GM23338 (cell line): Measurements from ENCODE around the gene SSTR3. TPM values are rescaled to one million over a fixed set of nuclear protein-coding genes. Genes with fewer than 3 reads are reported as not detected.

Source experiments
- ATAC-seq: fragments of 200-7000 bp; cut with Tn5 transposase; 3 replicates; pipeline ENCODE4 v1.9.1; 2020
- DNase-seq: peaks from one replicate; pipeline ENCODE4 v3.0.0-alpha.2; 2015; ENCODE audit warnings: low spot score
- H2AFZ ChIP-seq: fragments of 200-600 bp; sonication (generic); 2 replicates; pipeline ENCODE4 v1.8.0; 2016; ENCODE audit warnings: antibody characterized with exemption, mild to moderate bottlenecking, moderate library complexity
- H3F3A ChIP-seq: fragments of 200-600 bp; sonication (generic); replicated peaks from 2 replicates; pipeline ENCODE4 v1.8.0; 2017; ENCODE audit warnings: antibody characterized with exemption, mixed run types, low read depth
- H3K27ac ChIP-seq: fragments of 200-600 bp; sonication (generic); 2 replicates; pipeline ENCODE4 v1.6.1; 2016; ENCODE audit warnings: low read depth
- H3K27me3 ChIP-seq: fragments of 200-600 bp; sonication (generic); 2 replicates; pipeline ENCODE4 v1.8.0; 2016; ENCODE audit warnings: mild to moderate bottlenecking, mixed run types, moderate library complexity; ENCODE audit not compliant: insufficient read depth
- H3K36me3 ChIP-seq: fragments of 200-600 bp; sonication (generic); 2 replicates; pipeline ENCODE4 v1.8.0; 2016; ENCODE audit warnings: mild to moderate bottlenecking; ENCODE audit not compliant: insufficient read depth
- H3K4me1 ChIP-seq: fragments of 200-600 bp; sonication (generic); 2 replicates; pipeline ENCODE4 v1.8.0; 2016; ENCODE audit warnings: mild to moderate bottlenecking, moderate library complexity; ENCODE audit not compliant: insufficient read depth
- H3K4me2 ChIP-seq: fragments of 200-600 bp; sonication (generic); 2 replicates; pipeline ENCODE4 v1.7.1; 2017; ENCODE audit warnings: mixed run types
- H3K4me3 ChIP-seq: fragments of 200-600 bp; sonication (generic); 2 replicates; pipeline ENCODE4 v1.6.1; 2016; ENCODE audit warnings: mixed run types
- H3K79me2 ChIP-seq: fragments of 200-600 bp; sonication (generic); replicated peaks from 2 replicates; pipeline ENCODE4 v1.8.0; 2017; ENCODE audit warnings: mild to moderate bottlenecking; ENCODE audit not compliant: insufficient read depth
- H3K9me2 ChIP-seq: fragments of 200-600 bp; sonication (generic); 2 replicates; pipeline ENCODE4 v1.8.0; 2017; ENCODE audit not compliant: insufficient read depth
- H4K20me1 ChIP-seq: fragments of 200-600 bp; sonication (generic); replicated peaks from 2 replicates; pipeline ENCODE4 v1.8.0; 2017; ENCODE audit warnings: mild to moderate bottlenecking; ENCODE audit not compliant: insufficient read depth
- H3K27ac Mint-ChIP-seq: 2 replicates; pipeline ENCODE4 v1.8.0; 2020; ENCODE audit warnings: inconsistent platforms, mild to moderate bottlenecking, moderate library complexity, mixed read lengths
- H3K27me3 Mint-ChIP-seq: 3 replicates; pipeline ENCODE4 v1.8.0; 2022; ENCODE audit warnings: low read depth, mild to moderate bottlenecking, moderate library complexity, mixed read lengths, inconsistent platforms; ENCODE audit not compliant: insufficient read depth, poor library complexity
- H3K36me3 Mint-ChIP-seq: 3 replicates; pipeline ENCODE4 v1.8.0; 2021; ENCODE audit warnings: low read depth, mild to moderate bottlenecking, inconsistent platforms, moderate library complexity, mixed read lengths
- H3K4me1 Mint-ChIP-seq: 3 replicates; pipeline ENCODE4 v1.8.0; 2020; ENCODE audit warnings: mild to moderate bottlenecking, inconsistent platforms, mixed read lengths
- H3K4me3 Mint-ChIP-seq: 3 replicates; pipeline ENCODE4 v1.8.0; 2021; ENCODE audit warnings: moderate library complexity, mild to moderate bottlenecking, inconsistent platforms, mixed read lengths
- H3K9me3 Mint-ChIP-seq: 3 replicates; pipeline ENCODE4 v1.8.0; 2020; ENCODE audit warnings: moderate library complexity, mild to moderate bottlenecking, inconsistent platforms, mixed read lengths
- EZH2phosphoT487 ChIP-seq: fragments of 200-600 bp; sonication (generic); IDR thresholded peaks from one replicate; pipeline ENCODE4 v1.8.1; 2018; ENCODE audit warnings: antibody characterized with exemption; ENCODE audit not compliant: unreplicated experiment
- NANOG ChIP-seq: IDR thresholded peaks from 2 replicates; pipeline ENCODE4 v1.6.1; 2016; ENCODE audit warnings: antibody characterized with exemption, borderline replicate concordance
- STAT1 ChIP-seq: IDR thresholded peaks from one replicate; pipeline ENCODE4 v1.6.1; 2016; ENCODE audit warnings: antibody characterized with exemption; ENCODE audit not compliant: unreplicated experiment
- polyA plus RNA-seq: library from polyadenylated mRNA; unstranded; fragments of >200 nt; fragmentation: Nextera tagmentation; extraction: Ambion mirVana; gene quantifications from 2 replicates; pipeline ENCODE4 v1.2.1, GENCODE V29; 2016
- total RNA-seq: library from RNA; depleted of rRNA; stranded (reverse); fragments of >200 nt; shearing (Covaris generic); gene quantifications from 2 replicates; pipeline ENCODE4 v1.2.3, GENCODE V29; 2014
- TF ChIP-seq, protein P1 (sequence below), 2 experiments: fragments of 200-600 bp in 1 of 2; sonication (generic) in 1 of 2; conservative IDR thresholded peaks; 2 replicates each; pipeline versions ENCODE4 v1.5.1 to v1.6.1; 2016 to 2017; ENCODE audit warnings: antibody characterized with exemption in 2 of 2, low read depth in 2 of 2, mild to moderate bottlenecking in 2 of 2, moderate library complexity in 1 of 2
- TF ChIP-seq, protein P2 (sequence below): IDR thresholded peaks from 2 replicates; pipeline ENCODE4 v1.6.1; 2016; ENCODE audit warnings: antibody characterized with exemption
- TF ChIP-seq, protein P3 (sequence below): IDR thresholded peaks from one replicate; pipeline ENCODE4 v1.6.1; 2018; ENCODE audit warnings: antibody characterized with exemption; ENCODE audit not compliant: unreplicated experiment

SSTR3 gene
- total and polyA plus RNA-seq, 2 experiments from 2014 or later = 0.66 TPM; not detected in 1

DNA sequence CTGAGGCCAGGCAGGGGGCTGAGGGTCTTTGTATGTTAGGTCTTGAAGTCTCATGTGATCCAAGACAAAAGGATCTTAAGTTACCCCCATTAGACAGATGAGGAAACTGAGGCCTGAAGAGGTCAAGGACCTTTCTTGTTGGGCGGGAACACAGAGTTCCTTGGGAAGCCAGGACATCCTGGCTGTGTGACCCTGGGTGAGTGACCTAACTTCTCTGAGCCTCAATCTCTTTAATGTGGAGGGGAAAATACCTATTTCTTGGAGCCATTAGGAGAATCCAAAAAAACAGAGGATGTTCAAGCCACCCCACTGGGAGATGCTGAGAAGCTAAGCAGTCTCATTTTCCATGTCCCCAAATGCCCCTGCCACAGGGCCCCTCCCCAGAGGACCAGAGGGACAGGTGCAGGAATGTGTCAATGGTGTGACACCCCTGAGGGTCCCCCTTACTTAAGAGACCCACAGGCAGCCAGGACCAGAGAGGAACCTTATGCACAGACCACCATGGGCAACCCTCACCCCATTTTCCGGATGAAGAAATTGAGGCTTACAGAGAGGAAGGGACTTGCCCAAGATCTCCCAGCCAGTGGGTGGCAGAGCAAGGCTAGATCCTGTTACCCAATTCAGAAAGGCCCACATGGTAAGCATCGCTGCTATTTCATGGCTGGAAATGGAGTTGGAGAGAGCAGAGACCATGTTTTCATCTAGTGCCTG is 23.8 kb upstream of the SSTR3 start:
- ATAC-seq = no peak
- H3K36me3 ChIP-seq = no peaks in the 10 kb centered on the region
- no peaks in the 10 kb centered on the region for H3F3A ChIP-seq
- H4K20me1 ChIP-seq = no peaks in the 10 kb centered on the region
- H3K9me2 ChIP-seq = no peaks in the 10 kb centered on the region
- Mint-ChIP-seq H3K36me3 (no peaks in the 10 kb centered on the region), H3K9me3 (no peaks in the 10 kb centered on the region), H3K4me3 (no peak overlapping the region), H3K27me3 (peaks cover 20% of the 10 kb centered on the region), H3K27ac (no peak overlapping the region), H3K4me1 (peaks cover 12% of the 10 kb centered on the region)
- DNase-seq = no peak
- no peaks in the 10 kb centered on the region for H3K4me1 ChIP-seq
- no peak for TF ChIP-seq NANOG
- TF ChIP-seq EZH2phosphoT487 = no peak
- TF ChIP-seq, protein P1, sequence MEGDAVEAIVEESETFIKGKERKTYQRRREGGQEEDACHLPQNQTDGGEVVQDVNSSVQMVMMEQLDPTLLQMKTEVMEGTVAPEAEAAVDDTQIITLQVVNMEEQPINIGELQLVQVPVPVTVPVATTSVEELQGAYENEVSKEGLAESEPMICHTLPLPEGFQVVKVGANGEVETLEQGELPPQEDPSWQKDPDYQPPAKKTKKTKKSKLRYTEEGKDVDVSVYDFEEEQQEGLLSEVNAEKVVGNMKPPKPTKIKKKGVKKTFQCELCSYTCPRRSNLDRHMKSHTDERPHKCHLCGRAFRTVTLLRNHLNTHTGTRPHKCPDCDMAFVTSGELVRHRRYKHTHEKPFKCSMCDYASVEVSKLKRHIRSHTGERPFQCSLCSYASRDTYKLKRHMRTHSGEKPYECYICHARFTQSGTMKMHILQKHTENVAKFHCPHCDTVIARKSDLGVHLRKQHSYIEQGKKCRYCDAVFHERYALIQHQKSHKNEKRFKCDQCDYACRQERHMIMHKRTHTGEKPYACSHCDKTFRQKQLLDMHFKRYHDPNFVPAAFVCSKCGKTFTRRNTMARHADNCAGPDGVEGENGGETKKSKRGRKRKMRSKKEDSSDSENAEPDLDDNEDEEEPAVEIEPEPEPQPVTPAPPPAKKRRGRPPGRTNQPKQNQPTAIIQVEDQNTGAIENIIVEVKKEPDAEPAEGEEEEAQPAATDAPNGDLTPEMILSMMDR (conservative IDR thresholded peaks at IDR 0.05; ENCODE audit: low read depth in 2 of 2) = no peak
- no peak for TF ChIP-seq STAT1
- TF ChIP-seq, protein P2, sequence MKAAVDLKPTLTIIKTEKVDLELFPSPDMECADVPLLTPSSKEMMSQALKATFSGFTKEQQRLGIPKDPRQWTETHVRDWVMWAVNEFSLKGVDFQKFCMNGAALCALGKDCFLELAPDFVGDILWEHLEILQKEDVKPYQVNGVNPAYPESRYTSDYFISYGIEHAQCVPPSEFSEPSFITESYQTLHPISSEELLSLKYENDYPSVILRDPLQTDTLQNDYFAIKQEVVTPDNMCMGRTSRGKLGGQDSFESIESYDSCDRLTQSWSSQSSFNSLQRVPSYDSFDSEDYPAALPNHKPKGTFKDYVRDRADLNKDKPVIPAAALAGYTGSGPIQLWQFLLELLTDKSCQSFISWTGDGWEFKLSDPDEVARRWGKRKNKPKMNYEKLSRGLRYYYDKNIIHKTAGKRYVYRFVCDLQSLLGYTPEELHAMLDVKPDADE = no peak
- TF ChIP-seq, protein P3, sequence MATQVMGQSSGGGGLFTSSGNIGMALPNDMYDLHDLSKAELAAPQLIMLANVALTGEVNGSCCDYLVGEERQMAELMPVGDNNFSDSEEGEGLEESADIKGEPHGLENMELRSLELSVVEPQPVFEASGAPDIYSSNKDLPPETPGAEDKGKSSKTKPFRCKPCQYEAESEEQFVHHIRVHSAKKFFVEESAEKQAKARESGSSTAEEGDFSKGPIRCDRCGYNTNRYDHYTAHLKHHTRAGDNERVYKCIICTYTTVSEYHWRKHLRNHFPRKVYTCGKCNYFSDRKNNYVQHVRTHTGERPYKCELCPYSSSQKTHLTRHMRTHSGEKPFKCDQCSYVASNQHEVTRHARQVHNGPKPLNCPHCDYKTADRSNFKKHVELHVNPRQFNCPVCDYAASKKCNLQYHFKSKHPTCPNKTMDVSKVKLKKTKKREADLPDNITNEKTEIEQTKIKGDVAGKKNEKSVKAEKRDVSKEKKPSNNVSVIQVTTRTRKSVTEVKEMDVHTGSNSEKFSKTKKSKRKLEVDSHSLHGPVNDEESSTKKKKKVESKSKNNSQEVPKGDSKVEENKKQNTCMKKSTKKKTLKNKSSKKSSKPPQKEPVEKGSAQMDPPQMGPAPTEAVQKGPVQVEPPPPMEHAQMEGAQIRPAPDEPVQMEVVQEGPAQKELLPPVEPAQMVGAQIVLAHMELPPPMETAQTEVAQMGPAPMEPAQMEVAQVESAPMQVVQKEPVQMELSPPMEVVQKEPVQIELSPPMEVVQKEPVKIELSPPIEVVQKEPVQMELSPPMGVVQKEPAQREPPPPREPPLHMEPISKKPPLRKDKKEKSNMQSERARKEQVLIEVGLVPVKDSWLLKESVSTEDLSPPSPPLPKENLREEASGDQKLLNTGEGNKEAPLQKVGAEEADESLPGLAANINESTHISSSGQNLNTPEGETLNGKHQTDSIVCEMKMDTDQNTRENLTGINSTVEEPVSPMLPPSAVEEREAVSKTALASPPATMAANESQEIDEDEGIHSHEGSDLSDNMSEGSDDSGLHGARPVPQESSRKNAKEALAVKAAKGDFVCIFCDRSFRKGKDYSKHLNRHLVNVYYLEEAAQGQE = no peak
- H2AFZ ChIP-seq = no peak overlapping the region
- no peak overlapping the region for H3K27ac ChIP-seq
- H3K4me2 ChIP-seq = no peak overlapping the region
- no peaks in the 10 kb centered on the region for H3K79me2 ChIP-seq
- H3K4me3 ChIP-seq = no peak overlapping the region
- H3K27me3 ChIP-seq = no peaks in the 10 kb centered on the region
